Measurements from ENCODE around the gene PNKP.

PNKP gene

DNA sequence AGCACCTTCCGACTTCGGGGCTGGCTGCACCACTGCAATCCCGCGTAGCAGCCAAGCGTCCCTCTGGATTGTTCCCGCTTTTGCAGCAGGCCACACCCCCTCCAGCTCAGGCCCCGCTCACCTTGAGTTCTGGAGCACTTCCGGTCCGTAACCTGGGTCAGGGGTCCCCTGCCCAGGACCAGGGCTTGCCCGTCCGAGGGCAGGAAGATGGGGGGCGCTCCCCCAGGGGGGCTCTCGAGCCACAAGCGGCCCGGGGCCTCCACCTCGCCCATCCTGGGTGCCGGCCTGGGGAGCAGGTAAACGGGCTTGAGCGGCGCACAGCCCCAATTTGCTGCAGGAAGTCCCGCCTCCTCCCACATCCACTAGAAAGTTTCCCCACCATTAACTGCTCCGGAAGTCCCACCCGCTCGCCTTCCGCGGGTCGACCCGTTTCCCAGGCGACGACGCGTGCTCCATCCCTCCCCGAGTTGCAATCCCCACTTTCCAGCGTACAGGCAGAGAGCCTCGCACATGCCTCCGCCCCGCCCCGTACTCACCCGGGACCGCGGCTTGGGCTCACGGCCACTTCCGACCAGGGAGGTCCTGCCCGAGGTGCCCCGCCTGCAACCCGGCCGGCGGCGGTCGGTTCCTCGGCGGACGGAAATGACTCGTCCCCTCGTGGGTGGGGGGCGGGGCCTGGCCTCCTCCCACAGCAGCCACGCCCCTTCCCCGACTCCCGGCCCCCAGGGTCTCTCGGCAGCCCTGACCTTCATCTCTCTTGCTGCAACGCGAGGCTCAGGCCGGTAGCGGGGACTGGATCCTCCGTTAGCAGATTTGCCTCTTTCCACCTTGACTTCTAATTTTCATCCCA, at the start of gene PNKP:
PNKP (minus strand) TSS at position 644 of the 850 bp plus-strand sequence; CDS start at position 272, 372 bp downstream.
- H3K27ac ChIP-seq (ENCODE audit: low read depth, low read length), result peak within 1 kb of the TSS; percentile 90
- H3K4me1 ChIP-seq (ENCODE audit: control insufficient read depth, insufficient read depth, low read length), result peaks cover 9% of the 10 kb centered on the region
- H3K36me3 ChIP-seq (ENCODE audit: control insufficient read depth, insufficient read depth, low read length), result peaks cover 11% of the 10 kb centered on the region
- H3K9ac ChIP-seq (ENCODE audit: low read length), result peak within 1 kb of the TSS; percentile 36
- H3K27me3 ChIP-seq (ENCODE audit: control insufficient read depth, insufficient read depth, low read length), result no peaks in the 10 kb centered on the region
- H3K4me3 ChIP-seq (ENCODE audit: low read length), result peak within 1 kb of the TSS; percentile 81

DNA sequence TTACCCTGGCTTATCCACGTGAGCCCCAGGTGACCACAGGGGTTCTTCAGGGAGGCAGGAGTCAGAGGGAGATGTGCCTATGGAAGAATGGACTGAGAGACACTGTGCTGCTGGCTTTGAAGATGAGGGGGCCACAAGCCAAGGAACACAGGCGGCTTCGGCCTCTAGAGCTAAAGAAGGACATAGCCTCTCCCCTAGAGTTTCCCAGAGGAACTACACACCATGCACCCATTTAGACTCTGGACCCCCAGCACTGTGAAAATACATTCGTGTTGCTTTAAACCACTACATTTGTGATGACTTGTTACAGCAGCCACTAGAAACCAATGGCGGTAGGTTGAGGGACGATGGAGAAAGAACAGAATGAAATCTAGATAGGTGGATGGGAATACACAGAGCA, 47.9 kb upstream of the PNKP start:
- no peaks in the 10 kb centered on the region for H3K4me1 ChIP-seq (ENCODE audit: control insufficient read depth, insufficient read depth, low read length)
- H3K27me3 ChIP-seq (ENCODE audit: control insufficient read depth, insufficient read depth, low read length), result no peaks in the 10 kb centered on the region
- peaks cover 15% of the 10 kb centered on the region for H3K36me3 ChIP-seq (ENCODE audit: control insufficient read depth, insufficient read depth, low read length)
- no peak overlapping the region for H3K4me3 ChIP-seq (ENCODE audit: low read length)
- H3K27ac ChIP-seq (ENCODE audit: low read depth, low read length), result no peak overlapping the region
- H3K9ac ChIP-seq (ENCODE audit: low read length), result no peak overlapping the region

DNA sequence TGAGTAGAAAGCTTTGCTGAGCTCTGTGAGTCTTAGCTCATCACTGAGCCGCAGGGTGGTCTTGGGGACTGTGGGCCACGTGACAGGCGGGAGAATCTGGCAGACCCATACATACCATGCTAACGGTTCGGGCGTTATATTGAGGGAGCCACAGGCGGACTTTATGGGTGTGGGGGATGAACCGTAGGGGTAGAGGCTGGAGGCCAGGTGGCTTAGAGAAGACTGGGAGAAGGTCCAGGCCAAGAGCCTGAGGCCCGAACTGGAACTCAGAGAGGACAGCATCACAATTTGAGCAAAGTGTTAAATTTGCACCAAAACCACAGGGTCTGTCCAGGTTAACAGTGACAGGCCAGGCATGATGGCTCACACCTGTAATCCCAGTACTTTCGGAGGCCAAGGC, 46.3 kb upstream of the PNKP start:
- Histone ChIP-seq H3K4me1 (ENCODE audit: control insufficient read depth, insufficient read depth, low read length) (no peaks in the 10 kb centered on the region), H3K4me3 (ENCODE audit: low read length) (no peak overlapping the region), H3K27me3 (ENCODE audit: control insufficient read depth, insufficient read depth, low read length) (no peaks in the 10 kb centered on the region), H3K9ac (ENCODE audit: low read length) (no peak overlapping the region), H3K36me3 (ENCODE audit: control insufficient read depth, insufficient read depth, low read length) (peaks cover 19% of the 10 kb centered on the region), H3K27ac (ENCODE audit: low read depth, low read length) (no peak overlapping the region)

DNA sequence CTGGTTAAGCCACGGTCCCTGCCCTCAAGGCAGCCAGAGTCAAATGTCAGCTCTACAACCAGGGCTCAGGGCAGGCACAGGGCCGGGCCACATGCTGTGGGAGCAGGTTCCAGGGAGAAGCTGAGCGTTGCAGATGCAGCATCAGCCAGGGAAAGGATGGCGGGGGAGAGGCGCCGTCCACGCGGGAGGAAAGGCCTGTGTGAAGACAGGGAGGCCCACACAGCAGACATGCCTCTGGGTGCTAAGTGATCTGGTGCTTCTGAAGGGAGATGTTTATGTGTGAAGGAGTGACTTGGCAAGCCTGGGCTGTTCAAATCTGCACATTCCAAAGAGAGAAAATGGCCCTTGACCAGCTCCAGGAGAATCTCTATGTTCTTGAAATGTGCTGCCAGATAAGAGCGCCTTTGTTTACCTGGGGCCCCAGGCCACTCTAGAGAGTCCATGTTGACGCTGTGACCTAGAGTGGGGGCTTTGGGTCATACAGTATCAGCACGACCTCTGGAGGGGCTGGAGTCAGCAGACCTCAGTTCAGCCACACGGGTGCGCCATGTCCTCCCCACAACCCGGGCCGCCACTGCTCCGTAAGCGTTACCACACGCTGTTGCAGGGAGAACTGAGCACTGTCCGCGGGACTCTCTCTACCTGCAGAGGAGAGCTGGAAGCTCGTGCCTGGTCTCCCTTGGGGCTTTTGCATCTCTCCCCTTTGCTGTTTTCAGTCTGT, 45.7 kb upstream of the PNKP start:
- no peak overlapping the region for H3K9ac ChIP-seq (ENCODE audit: low read length)
- H3K27me3 ChIP-seq (ENCODE audit: control insufficient read depth, insufficient read depth, low read length), result no peaks in the 10 kb centered on the region
- no peak overlapping the region for H3K4me3 ChIP-seq (ENCODE audit: low read length)
- H3K36me3 ChIP-seq (ENCODE audit: control insufficient read depth, insufficient read depth, low read length), result peaks cover 22% of the 10 kb centered on the region
- H3K4me1 ChIP-seq (ENCODE audit: control insufficient read depth, insufficient read depth, low read length), result no peaks in the 10 kb centered on the region
- H3K27ac ChIP-seq (ENCODE audit: low read depth, low read length), result no peak overlapping the region

DNA sequence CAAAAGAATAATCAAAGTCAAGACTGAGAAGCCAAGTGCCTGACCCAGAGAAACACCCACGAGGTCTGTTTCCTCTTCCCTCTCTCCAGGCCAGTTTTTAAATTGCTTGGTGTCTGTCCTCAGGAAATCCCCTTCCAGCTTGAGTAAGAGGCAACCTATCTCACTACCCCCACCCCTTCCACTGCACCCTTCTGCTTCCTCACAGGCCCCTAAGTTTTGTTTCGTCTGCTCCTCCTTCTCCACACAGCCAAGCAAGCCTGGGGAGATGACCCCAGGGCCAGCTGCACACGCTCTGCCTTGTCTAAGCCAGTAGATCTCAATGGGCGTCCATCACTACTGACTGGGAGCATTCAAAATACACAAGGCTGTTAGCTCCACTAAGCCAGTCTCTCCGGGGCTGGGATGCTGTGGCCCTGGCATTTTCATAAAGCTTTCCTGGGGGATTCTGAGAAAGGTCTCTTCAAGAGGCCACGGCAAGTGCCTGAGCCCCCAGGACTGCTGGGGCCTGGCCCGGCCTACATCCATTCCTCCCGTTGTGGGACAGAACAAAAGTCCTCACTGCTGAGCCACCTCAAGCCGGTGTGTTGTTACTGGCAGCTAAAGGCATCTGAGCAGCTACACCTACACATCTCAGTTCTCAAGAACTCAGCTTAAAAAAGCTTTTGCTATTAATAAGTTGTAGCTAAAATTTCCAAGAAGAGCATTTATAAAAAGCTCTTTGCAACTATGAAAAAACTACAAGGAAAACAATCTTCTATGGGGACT, 44.2 kb upstream of the PNKP start:
- H3K27me3 ChIP-seq (ENCODE audit: control insufficient read depth, insufficient read depth, low read length), result no peaks in the 10 kb centered on the region
- H3K9ac ChIP-seq (ENCODE audit: low read length), result no peak overlapping the region
- H3K27ac ChIP-seq (ENCODE audit: low read depth, low read length), result no peak overlapping the region
- no peak overlapping the region for H3K4me3 ChIP-seq (ENCODE audit: low read length)
- peaks cover 20% of the 10 kb centered on the region for H3K36me3 ChIP-seq (ENCODE audit: control insufficient read depth, insufficient read depth, low read length)
- H3K4me1 ChIP-seq (ENCODE audit: control insufficient read depth, insufficient read depth, low read length), result no peaks in the 10 kb centered on the region

DNA sequence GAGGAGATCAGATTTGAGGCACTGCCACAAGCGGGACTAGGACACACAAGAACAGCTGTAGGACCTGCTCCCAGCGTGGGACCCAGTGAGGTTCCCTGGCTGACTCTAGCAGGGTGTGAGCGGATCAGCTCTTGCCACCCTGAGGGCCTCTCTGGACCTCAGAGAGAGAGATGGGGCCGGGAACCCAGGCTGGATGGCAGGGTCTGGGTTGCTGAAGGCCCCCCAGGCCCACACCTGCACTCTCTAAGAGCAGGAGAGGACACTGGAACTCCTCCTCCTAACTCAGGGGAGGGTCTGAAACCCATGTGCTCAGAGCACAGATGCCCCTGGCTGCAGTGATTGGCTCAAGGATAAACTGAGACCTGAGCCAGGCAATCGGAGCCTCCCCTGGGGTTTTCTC, 42.8 kb upstream of the PNKP start:
- Histone ChIP-seq H3K27ac (ENCODE audit: low read depth, low read length) (no peak overlapping the region), H3K4me1 (ENCODE audit: control insufficient read depth, insufficient read depth, low read length) (no peaks in the 10 kb centered on the region), H3K27me3 (ENCODE audit: control insufficient read depth, insufficient read depth, low read length) (no peaks in the 10 kb centered on the region), H3K4me3 (ENCODE audit: low read length) (no peak overlapping the region), H3K36me3 (ENCODE audit: control insufficient read depth, insufficient read depth, low read length) (peaks cover 13% of the 10 kb centered on the region), H3K9ac (ENCODE audit: low read length) (no peak overlapping the region)

DNA sequence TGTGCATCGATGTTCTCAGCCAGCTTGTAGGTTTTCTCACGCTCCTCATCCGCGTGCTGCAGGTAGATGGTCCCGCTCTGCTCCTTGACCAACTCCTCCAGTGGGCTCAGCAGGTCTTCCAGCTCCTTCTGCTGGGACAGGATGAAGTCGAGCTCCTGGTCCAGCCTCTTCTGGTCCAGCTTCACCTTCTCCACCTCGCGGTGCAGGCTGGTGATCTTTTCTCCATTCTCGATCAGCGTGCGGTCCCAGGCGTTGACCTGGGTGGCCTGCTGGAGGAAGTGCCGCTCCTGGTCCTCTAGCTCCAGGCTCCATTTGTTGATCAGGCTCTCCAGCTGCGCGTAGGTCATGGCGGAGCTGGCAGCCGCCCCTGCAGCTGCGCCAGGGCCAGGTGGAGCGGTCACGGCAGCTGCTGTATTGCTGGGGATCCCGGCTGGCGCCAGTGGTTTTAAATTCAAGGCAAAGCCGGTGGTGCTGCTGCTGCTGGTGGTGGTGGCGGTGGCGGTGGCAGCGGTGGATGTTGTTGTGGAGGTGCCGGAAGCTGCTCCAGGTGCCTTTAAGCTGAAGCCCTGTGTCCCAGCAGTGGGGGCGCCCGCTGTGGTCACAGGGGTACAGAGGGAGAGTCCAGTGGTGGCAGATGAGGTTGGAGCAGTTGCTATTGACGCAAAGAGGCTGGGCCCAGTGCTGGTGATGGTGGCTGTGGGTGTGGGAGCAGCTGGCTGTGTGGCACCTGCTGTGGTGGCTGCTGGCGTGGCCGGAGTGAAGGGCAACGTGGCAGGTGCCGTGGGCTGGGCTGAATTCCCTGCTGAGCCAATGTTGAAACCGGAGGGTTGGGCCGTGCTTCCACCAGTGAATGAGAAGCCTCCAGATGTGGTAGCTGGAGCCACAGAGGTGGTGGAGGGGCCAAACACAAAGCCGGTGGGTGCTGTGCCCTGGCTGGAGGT, 41.4 kb upstream of the PNKP start:
- no peak overlapping the region for H3K27ac ChIP-seq (ENCODE audit: low read depth, low read length)
- peaks cover 12% of the 10 kb centered on the region for H3K36me3 ChIP-seq (ENCODE audit: control insufficient read depth, insufficient read depth, low read length)
- no peaks in the 10 kb centered on the region for H3K4me1 ChIP-seq (ENCODE audit: control insufficient read depth, insufficient read depth, low read length)
- H3K9ac ChIP-seq (ENCODE audit: low read length), result no peak overlapping the region
- H3K4me3 ChIP-seq (ENCODE audit: low read length), result no peak overlapping the region
- H3K27me3 ChIP-seq (ENCODE audit: control insufficient read depth, insufficient read depth, low read length), result no peaks in the 10 kb centered on the region

DNA sequence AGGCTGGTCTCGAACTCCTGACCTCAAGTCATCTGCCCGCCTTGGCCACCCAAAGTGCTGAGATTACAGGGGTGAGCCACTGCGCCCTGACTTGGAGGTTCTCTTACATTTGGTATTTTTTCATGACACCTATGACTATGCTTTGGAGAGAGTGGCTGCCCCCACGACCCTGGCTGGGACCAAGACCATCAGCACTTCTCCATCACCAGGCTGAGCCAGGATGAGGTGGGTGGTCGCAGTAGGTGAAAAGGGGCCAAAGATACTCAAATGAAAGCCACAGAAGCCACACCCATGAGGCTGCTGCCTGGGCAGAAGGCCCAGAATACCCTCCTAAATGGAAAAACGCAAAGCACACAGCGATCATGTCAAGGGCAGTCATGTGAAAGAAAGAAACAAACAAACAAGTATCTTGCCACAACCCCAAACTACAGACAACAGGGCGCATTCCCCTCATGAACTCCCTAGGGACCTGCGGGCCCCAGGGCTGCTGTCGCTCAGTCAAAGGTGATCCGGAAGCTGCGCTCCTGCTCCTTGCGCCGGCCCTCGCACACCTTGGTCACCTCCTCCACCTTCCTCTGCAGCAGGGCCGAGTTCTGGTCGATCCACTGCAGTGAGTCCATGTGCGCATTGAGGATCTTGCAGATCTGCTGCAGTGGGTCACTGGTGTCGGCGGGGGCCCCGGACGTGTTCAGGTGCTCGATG, 40.5 kb upstream of the PNKP start:
- peaks cover 12% of the 10 kb centered on the region for H3K36me3 ChIP-seq (ENCODE audit: control insufficient read depth, insufficient read depth, low read length)

DNA sequence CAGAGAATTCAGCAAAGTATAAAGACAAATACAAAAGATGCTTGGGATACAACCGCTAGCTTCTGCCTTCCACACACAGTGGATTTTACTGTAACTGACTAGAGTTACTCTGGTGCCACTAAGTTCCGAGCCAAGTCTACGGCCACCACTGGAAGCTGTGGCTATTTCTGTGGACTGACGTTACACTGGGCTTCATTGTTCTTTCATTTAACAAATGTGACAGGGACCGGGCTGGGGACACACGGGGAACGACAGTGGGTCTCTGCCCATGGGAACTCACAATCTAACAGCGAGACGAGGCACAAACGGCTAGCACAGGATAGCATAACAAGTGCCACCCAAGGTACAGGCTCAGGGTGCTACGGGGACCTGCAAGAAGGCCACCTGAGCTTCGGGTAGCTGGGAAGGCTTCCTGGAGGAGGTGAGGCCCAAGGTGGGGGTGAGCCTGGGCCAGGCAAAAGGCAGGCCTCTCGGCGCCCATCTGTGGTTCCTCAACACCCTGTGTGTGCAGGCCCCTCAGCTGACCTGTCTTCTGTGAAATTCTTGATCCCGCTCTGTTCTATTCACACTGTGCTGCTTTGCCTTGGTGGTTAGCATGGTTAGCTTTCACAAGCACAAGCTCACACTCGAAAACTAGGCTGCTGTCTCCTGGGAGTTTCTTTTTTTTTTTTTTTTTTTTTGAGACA, 39.6 kb upstream of the PNKP start:
- no peak overlapping the region for H3K27ac ChIP-seq (ENCODE audit: low read depth, low read length)
- no peaks in the 10 kb centered on the region for H3K27me3 ChIP-seq (ENCODE audit: control insufficient read depth, insufficient read depth, low read length)
- H3K36me3 ChIP-seq (ENCODE audit: control insufficient read depth, insufficient read depth, low read length), result peaks cover 12% of the 10 kb centered on the region
- H3K4me3 ChIP-seq (ENCODE audit: low read length), result no peak overlapping the region
- no peaks in the 10 kb centered on the region for H3K4me1 ChIP-seq (ENCODE audit: control insufficient read depth, insufficient read depth, low read length)
- H3K9ac ChIP-seq (ENCODE audit: low read length), result no peak overlapping the region

More for the DNA sequence above, 40.5 kb upstream of the PNKP start:
- H3K27ac ChIP-seq (ENCODE audit: low read depth, low read length), result no peak overlapping the region
- no peak overlapping the region for H3K9ac ChIP-seq (ENCODE audit: low read length)
- H3K4me3 ChIP-seq (ENCODE audit: low read length), result no peak overlapping the region
- H3K27me3 ChIP-seq (ENCODE audit: control insufficient read depth, insufficient read depth, low read length), result no peaks in the 10 kb centered on the region
- no peaks in the 10 kb centered on the region for H3K4me1 ChIP-seq (ENCODE audit: control insufficient read depth, insufficient read depth, low read length)

DNA sequence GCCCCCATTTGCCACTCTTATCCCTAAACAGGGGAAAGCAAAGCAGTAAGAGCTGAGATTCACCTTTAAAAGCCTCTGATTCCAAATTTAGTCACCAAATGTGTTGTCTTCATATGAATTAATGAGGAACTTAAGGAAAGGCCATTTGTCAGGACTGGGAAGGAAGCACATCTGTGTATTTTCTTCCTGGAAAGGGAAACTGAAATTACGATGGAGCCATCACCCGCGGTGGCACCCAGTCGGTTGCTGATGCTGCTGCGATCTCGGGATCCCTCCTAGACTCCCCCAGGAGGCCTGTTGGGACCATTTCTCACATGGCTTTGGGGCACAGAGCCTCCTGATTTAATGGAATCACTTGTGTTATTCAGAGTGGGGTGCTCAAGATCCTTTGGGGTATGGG, 36.8 kb upstream of the PNKP start:
- Histone ChIP-seq H3K9ac (ENCODE audit: low read length) (no peak overlapping the region), H3K4me1 (ENCODE audit: control insufficient read depth, insufficient read depth, low read length) (no peaks in the 10 kb centered on the region), H3K4me3 (ENCODE audit: low read length) (no peak overlapping the region), H3K27me3 (ENCODE audit: control insufficient read depth, insufficient read depth, low read length) (no peaks in the 10 kb centered on the region), H3K36me3 (ENCODE audit: control insufficient read depth, insufficient read depth, low read length) (peaks cover 11% of the 10 kb centered on the region), H3K27ac (ENCODE audit: low read depth, low read length) (no peak overlapping the region)

Data from rectal smooth muscle tissue (tissue), 1 donor.